Spleen (tissue), 7 donors: ENCODE measurements around the gene SCAMP5.

ENCODE experiments used
- CTCF ChIP-seq, 11 experiments: fragments of 200-600 bp in 7 of 11; fragments of 450-650 bp in 4 of 11; sonication (generic) in 4 of 11; IDR thresholded peaks in 8 of 11; conservative IDR thresholded peaks in 3 of 11; 1 replicate in 7 of 11; 2 replicates in 4 of 11; pipeline versions ENCODE4 v1.4.0 to v1.8.0; 2016 to 2021; ENCODE audit warnings: antibody characterized with exemption in 11 of 11, inconsistent platforms in 4 of 11, mild to moderate bottlenecking in 1 of 11
- POLR2A ChIP-seq, 3 donors: fragments of 450-650 bp; IDR thresholded peaks; one replicate each; pipeline ENCODE4 v1.5.1; 2017; ENCODE audit warnings: antibody characterized with exemption in 3 of 3, mild to moderate bottlenecking in 1 of 3
- POLR2AphosphoS5 ChIP-seq, 3 donors: sonication (generic); formaldehyde crosslinking; IDR thresholded peaks; one replicate each; pipeline ENCODE4 v1.5.1; 2017; ENCODE audit warnings: antibody characterized with exemption in 3 of 3
- donor health status: DM: no; HTN: no; CAD: no; lungs with moderate emphysema.
- donor health status: DM: no; HTN: no; CAD: no.
- donor health status: DM: no; HTN: no; CAD: no.

- TF ChIP-seq CTCF (IDR thresholded peaks at IDR 0.05 in 8 of 11, conservative IDR thresholded peaks at IDR 0.05 in 3 of 11) (no peak), POLR2A (IDR thresholded peaks at IDR 0.05) (no peak), POLR2AphosphoS5 (IDR thresholded peaks at IDR 0.05) (no peak)
These were observed 70.6 kb downstream of the SCAMP5 start for GRCh38 chr15:75065851-75066509.
